ENCODE measurements around the gene PIK3CA. TPM values are rescaled to one million over a fixed set of nuclear protein-coding genes. Genes with fewer than 3 reads are reported as not detected.
"Not testable (repeated sequence)": the region's sequence is repeated elsewhere in the genome, so short reads cannot be mapped to it uniquely, and the experiment has no call there.

PIK3CA gene
- total and polyA plus RNA-seq, 12 donors = 4.1 to 52.4 (median 24.6) TPM

- H3K36me3 ChIP-seq (replicated peaks in 1 of 2) = no peaks in the 10 kb centered on the region
- intact Hi-C loops (cut with DNase I) = no loop called here
- no peaks in the 10 kb centered on the region for H3K9me3 ChIP-seq (replicated peaks in 1 of 3)
- no peak for DNase-seq
- no peak overlapping the region for H3K27ac ChIP-seq
- WGBS, 4 donors = 85 to 100% (median 90%) methylated on average over 1 of the region's 1 CpG
- no peaks in the 10 kb centered on the region for H3K27me3 ChIP-seq
- TF ChIP-seq POLR2A (IDR thresholded peaks at IDR 0.05) = no peak
- no peak for TF ChIP-seq CTCF (IDR thresholded peaks at IDR 0.05)
- no peaks in the 10 kb centered on the region for H3K4me1 ChIP-seq (replicated peaks in 1 of 2)
- no peak overlapping the region for H3K4me3 ChIP-seq
These were observed 96.7 kb downstream of the PIK3CA start for GRCh38 chr3:179244878-179245277.

GRCh38 chr3:179247289-179248015, 99.3 kb downstream of the PIK3CA start:
- DNase-seq = no peak
- Histone ChIP-seq H3K27me3 (no peaks in the 10 kb centered on the region), H3K36me3 (replicated peaks in 1 of 2) (no peaks in the 10 kb centered on the region), H3K27ac (no peak overlapping the region), H3K9me3 (replicated peaks in 1 of 3) (no peaks in the 10 kb centered on the region), H3K4me1 (replicated peaks in 1 of 2) (no peaks in the 10 kb centered on the region), H3K4me3 (no peak overlapping the region)
- no peak for TF ChIP-seq CTCF (IDR thresholded peaks at IDR 0.05)
- TF ChIP-seq POLR2A (IDR thresholded peaks at IDR 0.05) = no peak
- intact Hi-C loops (cut with DNase I) = no loop called here
- 92 to 99% (median 97%) methylated on average over 3 of the region's 3 CpGs for WGBS, 4 donors

- WGBS, 4 donors = 92 to 98% (median 94%) methylated on average over 6 of the region's 6 CpGs
- no peaks in the 10 kb centered on the region for H3K36me3 ChIP-seq (replicated peaks in 1 of 2)
- no peak for DNase-seq
- intact Hi-C loops (cut with DNase I) = no loop called here
- H3K4me3 ChIP-seq = no peak within 1 kb of the TSS
- TF ChIP-seq CTCF (IDR thresholded peaks at IDR 0.05) (no peak), POLR2A (IDR thresholded peaks at IDR 0.05) (no peak)
- H3K4me1 ChIP-seq (replicated peaks in 1 of 2) = no peaks in the 10 kb centered on the region
- no peaks in the 10 kb centered on the region for H3K9me3 ChIP-seq (replicated peaks in 1 of 3)
- H3K27me3 ChIP-seq = no peaks in the 10 kb centered on the region
- H3K27ac ChIP-seq = no peak within 1 kb of the TSS
These were observed 102.8 kb downstream of the PIK3CA start, which contains the start of gene KCNMB3 for GRCh38 chr3:179250803-179251476. KCNMB3 (minus strand) TSS chr3:179251114; CDS start chr3:179250990, 124 bp downstream.

- WGBS, 4 donors = 84 to 97% (median 91%) methylated on average over 2 of the region's 2 CpGs
- DNase-seq = no peak
- no peaks in the 10 kb centered on the region for H3K36me3 ChIP-seq (replicated peaks in 1 of 2)
- intact Hi-C loops (cut with DNase I) = no loop called here
- no peak overlapping the region for H3K4me3 ChIP-seq
- H3K27me3 ChIP-seq = no peaks in the 10 kb centered on the region
- H3K9me3 ChIP-seq (replicated peaks in 1 of 3) = no peaks in the 10 kb centered on the region
- TF ChIP-seq CTCF (IDR thresholded peaks at IDR 0.05) (no peak), POLR2A (IDR thresholded peaks at IDR 0.05) (no peak)
- H3K27ac ChIP-seq = no peak overlapping the region
- H3K4me1 ChIP-seq (replicated peaks in 1 of 2) = no peaks in the 10 kb centered on the region
These were observed 108.7 kb downstream of the PIK3CA start for GRCh38 chr3:179256813-179257212.

- DNase-seq; H3K36me3 ChIP-seq (replicated peaks in 1 of 2); H3K4me1 ChIP-seq (replicated peaks in 1 of 2); H3K27ac ChIP-seq; H3K9me3 ChIP-seq (replicated peaks in 1 of 3); H3K4me3 ChIP-seq; intact Hi-C loops (cut with DNase I); H3K27me3 ChIP-seq: not testable (repeated sequence)
- 89 to 94% (median 92%) methylated on average over 11 of the region's 11 CpGs for WGBS, 4 donors
These were observed 109.6 kb downstream of the PIK3CA start for GRCh38 chr3:179257742-179258141.

Measured in adrenal gland (tissue), 12 donors.